GM21786 (cell line): Measurements from ENCODE around the gene PRRT2.
"Not testable (repeated sequence)": the region's sequence is repeated elsewhere in the genome, so short reads cannot be mapped to it uniquely, and the experiment has no call there.

Experiments used
- ATAC-seq: cut with Tn5 transposase; IDR thresholded peaks from one replicate; pipeline ENCODE4 v1.9.1; 2021; ENCODE audit not compliant: unreplicated experiment

Gene PRRT2

GRCh38 chr16:29831490-29831889, 19.5 kb downstream of the PRRT2 start:
- ATAC-seq, result no peak

DNA sequence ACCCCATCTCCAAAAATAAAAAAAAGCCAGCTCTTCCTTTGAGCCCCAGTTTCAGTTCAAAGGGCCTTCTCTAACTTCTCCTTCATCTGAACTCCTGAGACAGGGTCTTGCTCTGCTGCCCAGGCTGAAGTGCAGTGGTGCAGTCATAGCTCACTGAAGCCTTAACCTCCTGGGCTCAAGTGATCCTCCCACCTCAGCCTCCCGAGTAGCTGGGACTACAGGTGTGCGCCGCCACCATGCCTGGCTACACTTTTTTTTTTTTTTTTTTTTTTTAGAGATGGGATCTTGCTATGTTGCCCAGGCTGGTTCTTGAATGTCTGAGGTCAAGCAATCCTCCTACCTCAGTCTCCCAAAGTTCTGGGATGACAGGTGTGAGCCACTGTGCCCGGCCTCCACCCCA, 21.2 kb downstream of the PRRT2 start:
- ATAC-seq, result not testable (repeated sequence)

- no peak for ATAC-seq
Observed at GRCh38 chr16:29834079-29834478, 22.1 kb downstream of the PRRT2 start.

- no peak for ATAC-seq
Observed at GRCh38 chr16:29835926-29836325, 23.9 kb downstream of the PRRT2 start.

DNA sequence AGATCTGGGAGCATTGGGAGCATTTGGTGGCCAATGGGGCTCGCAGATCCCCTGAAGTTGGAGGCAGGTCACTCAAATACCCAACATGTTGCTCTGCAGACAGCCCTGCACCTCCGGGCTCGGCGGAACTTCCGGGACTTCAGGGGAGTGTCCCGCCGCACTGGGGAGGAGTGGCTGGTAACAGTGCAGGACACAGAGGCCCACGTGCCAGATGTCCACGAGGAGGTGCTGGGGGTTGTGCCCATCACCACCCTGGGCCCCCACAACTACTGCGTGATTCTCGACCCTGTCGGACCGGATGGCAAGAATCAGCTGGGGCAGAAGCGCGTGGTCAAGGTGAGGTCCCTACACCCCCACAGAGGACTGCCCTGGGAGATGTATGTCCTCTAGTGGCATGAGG, 24.6 kb downstream of the PRRT2 start:
- ATAC-seq, result no peak

DNA sequence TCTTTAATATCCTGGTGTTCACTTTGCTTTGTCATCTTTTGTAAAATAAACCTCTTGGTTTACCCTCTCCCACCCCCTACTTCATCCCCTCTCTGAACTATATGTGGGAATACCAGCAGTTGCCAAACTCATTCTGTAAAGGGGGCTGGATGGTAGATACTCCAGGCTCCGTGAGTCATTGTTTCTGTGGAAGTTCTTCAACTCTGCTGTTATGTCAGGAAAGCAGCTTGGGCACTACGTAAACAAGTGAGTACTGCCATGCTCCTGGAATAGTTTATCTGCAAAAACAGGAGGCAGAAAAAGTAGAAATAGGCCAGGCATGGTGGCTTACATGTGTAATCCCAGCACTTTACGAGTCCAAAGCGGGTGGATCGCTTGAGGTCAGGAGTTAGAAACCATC, 25.8 kb downstream of the PRRT2 start:
- no peak for ATAC-seq

GRCh38 chr16:29839822-29840221, 27.8 kb downstream of the PRRT2 start:
- no peak for ATAC-seq

DNA sequence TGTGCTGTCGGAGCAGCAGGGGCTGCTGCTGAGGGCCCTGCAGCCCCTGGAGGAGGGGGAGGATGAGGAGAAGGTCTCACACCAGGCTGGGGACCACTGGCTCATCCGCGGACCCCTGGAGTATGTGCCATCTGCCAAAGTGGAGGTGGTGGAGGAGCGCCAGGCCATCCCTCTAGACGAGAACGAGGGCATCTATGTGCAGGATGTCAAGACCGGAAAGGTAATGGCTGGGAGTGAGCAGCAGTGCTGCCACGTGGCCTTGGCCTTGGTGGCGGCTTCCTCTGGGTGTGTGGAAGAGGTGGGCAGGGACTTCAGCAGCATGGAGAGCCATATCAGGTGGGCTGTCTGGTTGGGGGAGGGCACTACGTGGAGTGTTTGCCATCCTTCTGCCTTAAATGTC, 28.2 kb downstream of the PRRT2 start:
- no peak for ATAC-seq

DNA sequence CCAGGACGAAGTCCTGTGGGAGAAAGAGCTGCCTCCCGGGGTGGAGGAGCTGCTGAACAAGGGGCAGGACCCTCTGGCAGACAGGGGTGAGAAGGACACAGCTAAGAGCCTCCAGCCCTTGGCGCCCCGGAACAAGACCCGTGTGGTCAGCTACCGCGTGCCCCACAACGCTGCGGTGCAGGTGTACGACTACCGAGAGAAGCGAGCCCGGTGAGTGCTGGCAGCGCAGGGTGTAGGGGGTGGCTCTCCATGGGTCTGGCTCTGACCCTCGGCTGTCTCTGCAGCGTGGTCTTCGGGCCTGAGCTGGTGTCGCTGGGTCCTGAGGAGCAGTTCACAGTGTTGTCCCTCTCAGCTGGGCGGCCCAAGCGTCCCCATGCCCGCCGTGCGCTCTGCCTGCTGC, 29.6 kb downstream of the PRRT2 start:
- no peak for ATAC-seq

DNA sequence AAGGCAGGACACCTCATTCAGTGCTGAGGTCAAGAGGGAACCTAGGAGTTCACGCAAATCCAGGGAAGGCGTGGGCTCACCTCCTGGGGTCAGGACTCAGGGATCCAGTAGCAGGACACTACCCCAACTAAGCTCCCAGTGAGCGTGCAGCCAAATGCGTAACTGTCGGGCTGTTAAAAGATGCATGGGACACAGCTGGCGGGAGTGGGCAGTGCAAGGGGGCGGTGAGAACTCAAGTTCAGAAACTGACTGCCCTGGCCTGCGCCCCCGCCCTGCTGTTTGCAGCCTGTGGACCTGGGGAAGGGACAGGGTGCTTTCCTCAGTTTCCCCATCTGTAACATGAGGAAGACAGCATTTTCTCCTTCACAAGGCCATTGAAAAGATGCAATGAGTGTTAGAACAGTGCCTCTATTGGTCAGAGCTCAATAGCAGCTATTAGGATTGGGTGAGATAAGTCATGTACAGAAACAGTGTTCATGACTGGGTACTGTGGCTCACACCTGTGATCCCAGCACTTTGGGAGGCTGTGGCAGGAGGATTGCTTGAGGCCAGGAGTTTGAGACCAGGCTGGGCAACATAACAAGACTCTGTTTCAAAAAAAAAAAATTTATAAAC, 30.8 kb downstream of the PRRT2 start:
- ATAC-seq, result no peak

DNA sequence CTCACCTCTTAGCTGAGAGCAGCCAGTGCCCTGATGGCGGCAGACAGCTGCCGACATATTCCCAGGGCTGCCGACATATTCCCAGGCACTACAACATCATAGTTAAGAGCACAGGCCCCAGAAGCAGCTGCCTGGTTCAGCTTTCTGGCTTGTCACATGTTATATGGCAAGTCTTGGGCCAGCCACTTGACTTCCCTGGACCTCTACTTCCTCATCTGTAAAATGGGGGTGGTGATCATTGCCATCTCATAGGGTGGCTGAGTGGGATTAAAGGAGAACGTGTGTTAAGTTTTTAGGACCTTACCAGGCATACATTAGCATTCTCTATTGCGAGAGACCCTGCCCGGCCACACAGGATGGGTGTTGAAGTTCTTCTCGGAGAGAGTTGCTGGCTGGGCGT, 31.9 kb downstream of the PRRT2 start:
- no peak for ATAC-seq

- ATAC-seq, result no peak
Observed at GRCh38 chr16:29844575-29845331, 32.8 kb downstream of the PRRT2 start.

DNA sequence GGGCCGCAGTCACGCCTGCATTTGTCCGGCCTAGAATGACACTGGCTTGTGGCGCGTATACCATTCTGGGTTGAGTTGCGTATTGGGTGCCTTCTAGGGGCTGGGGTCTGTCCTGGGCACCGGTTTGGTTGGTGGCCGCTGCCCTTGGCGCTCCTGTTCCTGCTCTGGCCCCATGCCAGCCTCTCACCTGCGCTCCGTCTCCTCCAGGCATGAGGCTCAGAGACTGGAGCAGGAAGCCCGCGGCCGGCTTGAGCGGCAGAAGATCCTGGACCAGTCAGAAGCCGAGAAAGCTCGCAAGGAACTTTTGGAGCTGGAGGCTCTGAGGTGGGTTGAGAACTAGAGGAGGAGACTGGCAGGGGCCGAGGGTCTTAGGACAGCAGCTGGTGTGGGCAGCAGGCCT, 33.7 kb downstream of the PRRT2 start:
- no peak for ATAC-seq

DNA sequence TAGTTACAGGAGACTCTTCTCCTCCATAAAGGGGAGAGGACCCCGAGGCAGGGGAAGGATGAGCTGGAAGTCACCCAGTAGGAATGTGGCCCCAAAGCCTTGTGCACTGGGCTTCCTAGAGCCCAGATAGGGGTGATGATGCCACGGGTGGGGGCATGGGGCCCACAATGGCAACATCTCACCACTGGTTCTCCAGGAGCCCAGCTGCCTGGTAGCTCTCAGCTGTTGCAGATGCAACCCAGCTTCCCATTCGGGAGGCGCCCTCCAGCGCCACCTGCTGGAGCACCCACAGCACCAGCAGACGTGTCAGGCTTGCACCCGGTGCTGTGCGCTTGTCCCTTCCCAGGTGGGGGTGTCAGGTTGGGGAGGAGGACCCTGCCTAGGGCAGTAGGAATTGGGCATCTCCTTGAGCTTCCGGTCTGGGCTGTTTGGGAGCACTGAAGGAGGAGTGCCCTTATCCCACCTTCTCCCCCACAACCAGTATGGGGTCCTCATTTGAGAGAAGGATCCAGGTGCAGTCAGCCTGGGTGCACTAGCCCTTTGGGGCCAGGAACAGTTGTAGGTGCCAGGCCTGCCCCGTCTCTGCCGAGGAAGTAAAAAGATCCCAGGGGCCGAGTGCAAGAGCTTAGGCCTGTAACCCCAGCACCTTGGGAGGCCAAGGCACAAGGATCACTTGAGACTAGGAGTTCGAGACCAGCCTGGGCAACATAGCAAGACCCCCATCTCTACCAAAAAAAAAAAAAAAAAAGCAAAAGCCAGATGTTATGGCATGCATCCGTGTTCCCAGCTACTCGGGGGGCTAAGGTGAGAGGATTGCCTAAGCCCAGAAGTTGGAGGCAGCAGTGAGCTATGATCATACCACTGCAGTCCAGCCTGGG, 36.7 kb downstream of the PRRT2 start:
- no peak for ATAC-seq

DNA sequence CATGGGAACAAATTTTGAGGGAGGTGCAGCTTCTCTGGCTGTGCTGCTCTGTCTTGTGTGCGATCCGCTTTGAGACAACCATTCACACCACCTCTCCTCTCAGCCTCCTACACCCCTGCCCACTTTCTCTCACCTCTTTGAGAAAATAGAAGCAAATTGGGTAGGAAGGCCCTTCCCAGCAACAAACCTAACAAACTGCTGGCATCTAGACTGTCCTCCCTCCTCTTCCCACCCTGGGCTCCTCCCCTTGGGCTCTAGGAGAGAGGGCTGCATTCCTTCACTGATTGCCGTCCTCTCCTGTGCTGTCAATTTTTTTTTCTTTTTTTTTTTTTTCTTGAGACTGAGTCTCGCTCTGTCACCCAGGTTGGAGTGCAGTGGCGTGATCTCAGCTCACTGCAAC, 37.5 kb downstream of the PRRT2 start:
- no peak for ATAC-seq

GRCh38 chr16:29850998-29851397, 39.0 kb downstream of the PRRT2 start:
- ATAC-seq, result no peak

DNA sequence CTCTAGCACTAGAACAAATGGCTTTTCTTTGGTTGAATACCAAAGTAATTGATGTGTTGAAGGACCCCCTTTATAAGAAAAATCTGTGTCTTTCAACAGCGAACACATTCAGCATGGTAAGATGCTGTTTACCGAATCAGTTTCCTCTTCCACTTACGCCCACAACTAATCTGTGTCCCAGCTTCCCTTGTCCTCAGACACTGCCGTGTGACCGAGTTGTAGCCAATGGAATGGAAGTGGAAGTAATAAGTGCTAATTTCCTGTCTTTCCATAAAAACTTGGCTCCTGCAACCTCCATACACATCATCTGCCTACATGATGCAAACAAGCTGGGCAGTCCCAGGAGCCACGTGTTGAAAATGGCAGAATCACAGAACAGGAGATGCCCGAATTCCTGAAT, 40.7 kb downstream of the PRRT2 start:
- no peak for ATAC-seq

GRCh38 chr16:29854520-29855100, 42.6 kb downstream of the PRRT2 start:
- no peak for ATAC-seq

- ATAC-seq, result no peak
Observed at GRCh38 chr16:29857133-29857760, 45.3 kb downstream of the PRRT2 start.

- no peak for ATAC-seq
Observed at GRCh38 chr16:29858149-29858849, 46.3 kb downstream of the PRRT2 start.
